Measurements from ENCODE around the gene NOVA2. TPM values are rescaled to one million over a fixed set of nuclear protein-coding genes. Genes with fewer than 3 reads are reported as not detected.
"Not testable (repeated sequence)": the region's sequence is repeated elsewhere in the genome, so short reads cannot be mapped to it uniquely, and the experiment has no call there.

NOVA2 gene
- total RNA-seq, 1 experiment from 2014 or later, result not detected

DNA sequence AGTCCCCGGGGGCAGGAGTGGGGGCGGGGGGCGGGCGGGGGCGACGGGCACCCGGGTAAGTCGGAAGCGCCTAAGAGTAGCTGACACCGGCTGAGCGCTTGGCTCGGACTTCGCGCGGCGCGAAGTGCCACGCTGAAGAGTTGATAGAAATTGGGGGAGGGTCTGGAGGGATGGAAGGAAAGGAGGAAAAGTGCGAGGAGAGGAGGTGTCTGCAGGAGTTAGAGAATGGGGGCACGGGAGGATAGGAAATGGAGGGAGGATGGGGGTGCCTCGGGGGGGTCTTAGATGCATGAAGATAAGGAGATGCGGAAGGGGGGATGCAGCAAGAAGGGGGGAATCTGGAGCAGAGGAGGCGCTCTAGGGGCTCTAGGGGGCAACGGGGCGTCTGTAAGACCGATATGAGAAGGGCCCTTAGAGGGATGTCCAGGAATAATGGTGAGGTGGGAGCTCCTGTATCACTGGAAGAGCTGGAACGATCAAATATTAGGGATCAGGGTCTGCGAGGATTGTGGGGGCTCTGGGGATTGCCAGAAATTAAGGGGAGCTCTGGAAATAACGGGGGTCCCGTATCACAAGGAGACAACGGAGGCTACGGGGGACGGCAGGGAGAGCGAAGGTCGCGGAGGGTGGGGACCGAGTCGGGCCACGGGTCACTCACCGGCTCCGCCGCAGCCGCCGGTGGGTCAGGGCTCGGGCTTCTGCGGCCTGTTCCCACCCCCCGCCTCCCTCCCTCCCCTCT is 71.6 kb downstream of the NOVA2 start, which contains the start of gene MYPOP:
Gene MYPOP (minus strand): TSS at position 702 of the 739 bp plus-strand sequence. CDS start 840 bp downstream, outside the sequence.
- no peak for DNase-seq (ENCODE audit: low spot score)
- in situ Hi-C loops (cut with HindIII; ENCODE audit: low sequenced_read_pairs), result no loop called here

DNA sequence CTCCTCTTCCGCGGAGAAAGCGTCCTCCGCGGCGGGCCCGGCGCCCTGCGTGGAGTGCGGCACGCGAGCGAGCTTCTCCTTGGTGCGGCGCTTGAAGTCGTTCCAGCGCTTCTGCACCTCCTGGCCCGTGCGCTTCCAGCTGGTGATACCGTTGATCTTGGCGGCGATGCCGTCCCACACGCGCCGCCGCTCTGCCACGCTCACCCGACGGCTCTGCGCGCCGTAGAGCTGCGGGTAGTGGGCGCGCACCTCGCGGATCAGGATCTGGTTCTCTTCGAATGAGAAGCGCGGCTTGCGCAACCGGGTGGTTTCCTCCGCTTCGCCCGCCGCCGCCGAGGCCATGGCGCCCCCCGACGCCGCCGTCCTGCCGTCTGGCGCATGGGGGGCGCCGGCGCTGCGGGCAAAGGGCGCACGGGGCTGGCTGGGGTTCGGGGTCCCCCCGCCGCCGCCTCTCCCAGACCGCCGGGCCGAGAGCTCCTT is 72.2 kb downstream of the NOVA2 start:
- DNase-seq (ENCODE audit: low spot score), result no peak
- in situ Hi-C loops (cut with HindIII; ENCODE audit: low sequenced_read_pairs), result no loop called here

DNA sequence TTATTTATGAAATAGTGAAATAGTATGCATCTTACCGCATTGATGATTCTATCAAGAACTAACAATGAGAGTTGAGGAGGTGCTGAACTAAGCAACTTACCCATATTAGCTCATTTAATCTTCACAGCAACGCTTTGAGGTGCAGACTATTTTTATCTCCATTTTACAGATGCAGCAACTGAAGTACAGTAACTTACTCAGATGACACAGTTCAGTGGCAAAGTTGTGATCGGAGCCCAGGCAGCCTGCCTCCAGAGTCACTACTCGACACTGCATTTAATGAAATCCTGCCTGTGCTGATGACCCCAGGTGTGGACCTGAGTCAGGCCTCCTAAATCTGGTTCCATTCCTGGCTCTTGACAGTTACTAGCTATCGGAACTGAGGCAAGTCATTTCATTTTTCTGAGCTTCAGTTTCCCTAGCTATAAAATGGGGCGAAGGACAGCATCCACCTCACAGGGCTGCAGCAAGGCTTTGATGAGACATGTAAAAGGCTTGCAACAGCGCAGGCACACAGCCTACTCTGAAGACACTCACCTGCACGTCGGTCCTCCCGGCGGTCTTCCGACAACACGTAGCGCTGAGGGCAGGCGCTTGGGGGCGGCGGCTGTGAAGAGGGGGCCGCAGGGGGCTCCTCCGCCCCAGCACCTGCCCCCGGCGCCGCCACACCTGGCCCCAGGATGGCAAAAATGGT is 72.8 kb downstream of the NOVA2 start:
- in situ Hi-C loops (cut with HindIII; ENCODE audit: low sequenced_read_pairs), result no loop called here
- DNase-seq (ENCODE audit: low spot score), result no peak

DNA sequence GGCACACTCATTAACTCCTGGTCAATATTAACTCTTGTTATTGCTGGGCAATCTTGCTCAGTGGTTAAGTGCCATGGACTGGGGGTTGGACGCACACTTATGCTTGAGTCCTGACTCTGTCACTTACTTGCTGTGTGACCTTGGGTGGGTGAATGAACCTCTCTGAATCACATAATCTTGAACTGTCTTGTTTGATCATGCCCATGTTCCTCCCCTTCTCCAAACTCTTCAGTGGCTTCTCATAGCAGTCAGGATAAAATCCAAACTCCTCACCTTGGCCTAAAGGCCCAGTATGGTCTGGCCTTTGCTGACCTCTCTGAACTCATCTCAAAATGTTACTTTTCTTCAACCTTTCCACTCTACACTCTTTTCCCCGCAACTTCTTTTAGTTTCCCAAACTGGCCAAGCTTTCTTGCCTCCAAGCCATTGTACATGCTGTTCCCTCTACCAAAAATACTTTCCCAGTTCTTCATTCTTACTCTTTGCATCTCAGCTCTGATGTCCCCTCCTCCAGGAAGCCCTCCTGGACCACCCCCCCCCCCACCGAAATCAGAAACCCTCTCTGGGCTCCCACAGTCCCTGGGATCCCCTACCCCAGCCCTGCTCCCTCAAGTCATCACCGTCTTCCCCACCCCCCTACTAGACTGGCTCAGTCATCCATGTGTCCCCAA is 73.6 kb downstream of the NOVA2 start:
- in situ Hi-C loops (cut with HindIII; ENCODE audit: low sequenced_read_pairs), result no loop called here
- DNase-seq (ENCODE audit: low spot score), result no peak

DNA sequence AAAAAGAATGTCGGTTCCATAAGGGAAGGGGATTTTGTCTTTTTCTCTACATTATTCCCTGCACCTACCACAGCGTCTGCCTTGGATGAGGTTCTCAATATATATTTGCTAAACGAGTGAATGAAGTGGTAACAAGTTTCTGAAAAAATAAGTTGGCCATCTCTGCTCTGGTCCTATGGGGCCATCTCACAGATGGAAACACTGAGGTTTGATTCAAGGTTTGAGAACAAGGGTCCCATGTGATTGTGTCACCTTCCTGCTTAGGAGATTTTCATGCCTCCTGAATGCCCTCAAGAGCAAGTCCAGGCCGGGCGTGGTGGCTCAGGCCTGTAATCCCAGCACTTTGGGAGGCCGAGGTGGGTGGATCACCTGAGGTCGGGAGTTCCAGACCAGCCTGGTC is 74.4 kb downstream of the NOVA2 start:
- no peak for DNase-seq (ENCODE audit: low spot score)
- in situ Hi-C loops (cut with HindIII; ENCODE audit: low sequenced_read_pairs), result no loop called here

DNA sequence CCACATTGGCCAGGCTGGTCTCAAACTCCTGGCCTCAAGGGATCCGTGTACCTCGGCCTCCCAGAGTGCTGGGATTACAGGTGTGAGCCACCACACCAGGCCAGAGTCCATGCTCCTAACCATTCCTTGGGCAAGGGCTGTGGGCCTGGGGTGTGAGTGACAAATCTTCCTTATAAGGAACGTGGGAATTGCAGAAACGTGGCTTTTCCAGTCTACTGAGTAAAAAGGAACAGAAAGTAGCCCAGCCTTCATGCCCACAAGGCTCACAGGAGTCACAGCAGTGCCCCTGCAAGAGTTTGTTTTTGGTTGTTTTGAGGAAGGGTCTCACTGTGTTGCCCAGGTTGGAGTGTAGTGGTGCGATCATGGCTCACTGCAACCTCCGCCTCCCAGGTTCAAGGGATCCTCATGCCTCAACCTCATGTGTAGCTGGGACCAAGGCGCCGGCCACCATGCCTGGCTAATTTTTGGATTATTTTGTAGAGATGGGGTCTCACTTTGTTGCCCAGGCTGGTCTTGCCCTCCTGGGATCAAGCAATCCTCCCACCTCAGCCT is 76.3 kb downstream of the NOVA2 start:
- in situ Hi-C loops (cut with HindIII; ENCODE audit: low sequenced_read_pairs), result no loop called here
- no peak for DNase-seq (ENCODE audit: low spot score)

DNA sequence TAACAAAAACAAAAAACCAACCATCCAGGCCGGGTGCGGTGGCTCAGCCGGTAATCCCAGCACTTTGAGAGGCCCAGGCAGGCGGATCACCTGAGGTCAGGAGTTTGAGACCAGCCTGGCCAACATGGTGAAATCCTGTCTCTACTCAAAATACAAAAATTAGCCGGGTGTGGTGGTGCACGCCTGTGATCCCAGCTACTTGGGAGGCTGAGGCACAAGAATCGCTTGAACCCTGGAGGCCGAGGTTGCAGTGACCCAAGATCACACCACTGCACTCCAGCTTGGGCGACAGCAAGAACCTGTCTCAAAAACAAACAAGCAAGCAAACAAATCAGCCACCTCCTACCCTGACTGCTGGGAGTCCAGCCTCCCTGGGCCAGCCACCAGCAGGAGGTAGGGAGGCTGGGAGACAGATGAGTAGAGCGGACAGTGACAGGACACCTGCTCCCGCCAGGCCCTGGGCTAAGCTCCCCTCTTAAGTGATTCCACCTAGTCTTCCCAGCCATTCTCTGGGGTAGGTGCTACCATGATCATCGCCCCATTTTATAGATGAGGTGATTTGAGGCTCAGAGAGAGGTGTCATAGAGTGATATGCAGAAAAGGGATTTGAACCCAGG is 77.6 kb downstream of the NOVA2 start:
- in situ Hi-C loops (cut with HindIII; ENCODE audit: low sequenced_read_pairs); DNase-seq (ENCODE audit: low spot score): not testable (repeated sequence)

DNA sequence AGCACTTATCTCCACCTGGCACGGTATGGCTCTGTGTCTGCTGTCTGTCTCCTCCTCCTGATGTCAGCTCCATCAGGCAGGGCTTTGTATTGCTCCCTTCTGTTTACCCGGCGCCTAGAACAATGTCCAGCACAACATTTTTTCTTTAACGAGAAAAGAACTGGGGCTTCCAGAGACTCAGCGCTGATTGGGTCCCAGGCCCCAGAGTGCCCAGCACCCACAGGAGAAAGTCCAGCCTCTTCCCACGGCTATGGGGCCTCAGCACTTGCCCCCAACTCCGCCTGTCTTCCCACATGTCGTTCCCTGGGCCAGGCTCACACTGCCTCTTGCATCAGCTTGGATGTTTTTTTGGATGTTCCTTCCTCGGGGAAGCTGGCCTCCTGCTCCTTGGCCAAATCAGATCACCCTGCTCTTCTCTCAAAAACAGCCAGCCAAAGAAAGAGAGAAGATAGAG is 78.1 kb downstream of the NOVA2 start:
- DNase-seq (ENCODE audit: low spot score), result no peak
- in situ Hi-C loops (cut with HindIII; ENCODE audit: low sequenced_read_pairs), result no loop called here

DNA sequence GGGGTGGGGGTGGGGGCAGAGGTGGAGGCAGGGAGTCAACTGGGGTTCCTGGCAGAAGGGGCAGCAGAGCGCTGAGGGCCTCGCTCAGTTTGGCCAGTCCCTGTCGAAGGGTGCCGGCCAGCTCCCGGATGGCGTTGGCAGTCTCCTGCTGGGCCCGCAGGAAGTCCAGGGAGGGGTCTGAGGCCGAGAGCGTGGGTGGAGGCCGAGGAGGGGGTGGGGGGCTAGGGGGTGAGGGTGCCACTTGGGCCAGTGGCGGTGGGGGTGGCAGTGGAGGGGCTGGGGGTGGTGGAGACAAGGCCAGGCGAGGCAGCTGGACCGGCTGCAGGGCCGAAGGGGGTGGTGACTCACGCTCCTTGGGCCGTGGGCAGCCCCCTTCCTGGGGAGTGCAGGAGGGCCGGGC is 82.8 kb downstream of the NOVA2 start:
- in situ Hi-C loops (cut with HindIII; ENCODE audit: low sequenced_read_pairs), result no loop called here
- DNase-seq (ENCODE audit: low spot score), result no peak

DNA sequence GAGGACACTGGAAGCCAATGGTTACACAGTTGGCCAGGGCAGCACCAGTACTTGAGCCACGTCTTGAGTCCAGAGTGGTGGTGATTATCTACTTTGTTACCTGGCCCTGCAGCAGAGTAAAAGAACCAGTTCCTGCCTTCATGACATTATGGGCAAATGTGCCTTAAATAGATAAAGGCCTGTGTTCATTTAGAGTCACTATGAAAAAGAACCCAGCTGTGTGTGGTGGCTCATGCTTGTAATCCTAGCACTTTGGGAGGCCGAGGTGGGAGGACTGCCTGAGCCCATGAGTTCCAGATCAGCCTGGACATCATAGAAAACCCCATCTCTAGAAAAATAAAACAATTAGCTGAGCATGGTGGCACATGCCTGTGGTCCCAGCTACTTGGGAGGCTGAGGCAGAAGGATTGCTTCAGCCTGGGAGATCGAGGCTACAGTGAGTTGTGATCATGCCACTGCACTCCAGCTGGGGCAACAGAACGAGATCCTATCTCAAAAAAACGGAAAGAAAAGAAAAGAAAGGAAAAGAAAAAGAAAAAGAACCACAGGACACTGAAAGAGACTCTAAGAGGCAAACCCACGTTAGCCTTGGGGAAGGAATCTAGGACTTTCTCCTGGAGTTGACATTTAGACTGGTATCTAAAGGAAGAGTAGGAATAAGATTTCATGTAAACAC is 84.3 kb downstream of the NOVA2 start:
- DNase-seq (ENCODE audit: low spot score), result no peak

DNA sequence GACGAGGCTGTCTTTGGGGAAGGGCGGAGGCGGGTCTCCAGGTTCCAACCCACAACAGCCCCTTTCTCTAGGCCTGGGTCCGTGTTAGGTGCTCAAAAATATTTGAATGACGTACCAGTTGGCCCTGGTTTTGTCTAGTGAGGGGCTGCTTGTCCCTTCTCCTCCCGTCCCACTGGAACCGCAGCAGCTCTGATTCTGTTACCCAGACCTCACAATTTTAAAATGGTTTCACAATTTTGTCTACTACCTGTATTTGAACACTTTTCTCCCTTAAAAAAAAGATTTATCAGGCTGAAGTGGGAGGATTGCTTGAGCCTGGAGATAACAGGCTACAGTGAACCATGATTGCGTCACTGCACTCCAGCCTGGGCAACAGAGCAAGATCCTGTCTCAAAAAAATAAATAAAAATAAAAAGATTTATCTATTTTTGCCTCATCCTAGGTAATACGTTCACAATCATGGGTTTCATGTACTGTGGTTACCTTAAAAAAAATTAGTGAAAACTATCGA is 86.4 kb downstream of the NOVA2 start:
- in situ Hi-C loops (cut with HindIII; ENCODE audit: low sequenced_read_pairs), result no loop called here
- DNase-seq (ENCODE audit: low spot score), result no peak

More for the DNA sequence above, 84.3 kb downstream of the NOVA2 start:
- in situ Hi-C loops (cut with HindIII; ENCODE audit: low sequenced_read_pairs), result no loop called here

DNA sequence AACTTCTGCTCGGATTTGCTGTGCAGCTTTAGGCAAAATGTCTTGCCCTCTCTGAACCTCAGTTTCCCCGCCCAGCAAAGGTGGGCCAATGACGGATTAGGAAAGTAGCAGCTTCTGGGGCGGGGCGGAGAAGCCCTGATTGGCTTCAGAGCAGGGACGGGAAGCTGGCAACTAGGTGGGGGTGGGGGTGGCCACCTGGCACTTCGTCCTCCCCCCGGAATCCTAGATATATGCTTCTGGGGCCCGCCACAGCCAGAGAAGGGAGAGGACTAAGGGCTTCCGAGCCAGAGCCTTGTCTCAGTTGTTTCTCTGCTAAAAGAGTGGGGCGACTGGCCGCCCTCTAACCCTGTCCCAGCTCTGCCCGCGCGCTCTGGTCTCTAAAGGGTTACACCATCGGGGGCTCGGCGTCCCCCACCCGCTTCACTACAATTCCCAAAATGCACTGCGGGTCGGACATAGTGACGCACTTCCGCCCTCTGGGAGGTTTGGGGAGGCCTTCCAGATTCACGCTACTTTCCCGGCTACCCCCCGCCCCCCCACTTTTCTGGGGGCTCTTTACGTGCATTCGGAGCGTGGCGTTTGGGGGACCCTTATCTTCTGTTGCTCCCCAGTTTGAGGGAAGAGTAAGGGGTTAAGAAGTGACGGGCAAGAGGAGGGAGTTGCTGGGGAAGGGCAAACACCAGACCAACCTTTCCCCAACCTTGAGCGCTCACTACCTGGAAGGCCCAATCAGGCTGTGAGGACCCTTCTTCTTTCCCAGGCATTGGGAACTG is 87.1 kb downstream of the NOVA2 start:
- DNase-seq (ENCODE audit: low spot score), result peak; percentile 95
- in situ Hi-C loops (cut with HindIII; ENCODE audit: low sequenced_read_pairs), result no loop called here

DNA sequence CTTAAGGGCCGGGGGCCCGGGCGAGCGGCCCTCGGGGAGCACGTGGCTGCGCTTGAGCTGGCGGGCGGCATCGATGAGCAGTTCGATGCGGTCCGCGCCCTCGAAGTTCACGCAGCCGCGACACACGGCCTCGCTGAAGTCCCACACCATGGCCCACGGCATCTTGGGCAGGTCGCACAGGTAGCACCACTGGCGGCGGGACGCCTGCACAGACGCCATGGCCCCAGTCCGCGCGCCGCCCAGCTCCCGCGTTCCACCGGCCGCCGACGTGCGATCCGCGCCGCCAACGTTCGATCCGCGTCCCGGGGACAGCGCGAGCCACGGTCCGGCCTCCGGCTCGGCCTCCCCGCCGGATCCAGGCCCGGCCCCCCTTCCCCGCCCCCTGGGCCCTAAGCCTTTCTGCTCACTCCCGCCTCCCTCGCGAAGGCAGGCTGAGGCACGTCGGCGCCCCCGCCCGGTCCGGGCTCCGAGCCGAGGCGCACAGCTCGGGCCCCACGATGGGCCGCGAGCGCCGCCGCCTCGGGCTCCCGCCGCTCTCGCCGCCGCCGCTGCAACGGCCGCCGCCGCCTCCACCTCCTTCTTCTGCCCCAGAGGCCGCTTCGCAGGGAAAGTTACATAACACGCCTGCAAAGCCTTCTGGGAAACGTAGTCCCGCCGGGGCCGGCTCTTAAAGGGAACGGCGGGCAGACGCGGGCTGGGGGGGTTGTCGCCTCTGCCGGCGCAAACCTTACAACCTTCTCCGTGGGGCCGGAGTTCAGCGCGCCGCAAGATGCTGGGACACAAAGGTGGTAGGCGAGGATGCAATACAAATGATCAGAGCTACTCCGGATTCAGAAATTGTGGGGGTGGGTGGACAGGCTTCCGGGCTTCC is 87.9 kb downstream of the NOVA2 start, which contains the start of gene IRF2BP1:
Gene IRF2BP1 (minus strand): TSS at position 586 of the 871 bp plus-strand sequence. CDS start 367 bp downstream, at position 219.
- DNase-seq (ENCODE audit: low spot score), result peak; percentile 93
- in situ Hi-C loops (cut with HindIII; ENCODE audit: low sequenced_read_pairs), result no loop called here

DNA sequence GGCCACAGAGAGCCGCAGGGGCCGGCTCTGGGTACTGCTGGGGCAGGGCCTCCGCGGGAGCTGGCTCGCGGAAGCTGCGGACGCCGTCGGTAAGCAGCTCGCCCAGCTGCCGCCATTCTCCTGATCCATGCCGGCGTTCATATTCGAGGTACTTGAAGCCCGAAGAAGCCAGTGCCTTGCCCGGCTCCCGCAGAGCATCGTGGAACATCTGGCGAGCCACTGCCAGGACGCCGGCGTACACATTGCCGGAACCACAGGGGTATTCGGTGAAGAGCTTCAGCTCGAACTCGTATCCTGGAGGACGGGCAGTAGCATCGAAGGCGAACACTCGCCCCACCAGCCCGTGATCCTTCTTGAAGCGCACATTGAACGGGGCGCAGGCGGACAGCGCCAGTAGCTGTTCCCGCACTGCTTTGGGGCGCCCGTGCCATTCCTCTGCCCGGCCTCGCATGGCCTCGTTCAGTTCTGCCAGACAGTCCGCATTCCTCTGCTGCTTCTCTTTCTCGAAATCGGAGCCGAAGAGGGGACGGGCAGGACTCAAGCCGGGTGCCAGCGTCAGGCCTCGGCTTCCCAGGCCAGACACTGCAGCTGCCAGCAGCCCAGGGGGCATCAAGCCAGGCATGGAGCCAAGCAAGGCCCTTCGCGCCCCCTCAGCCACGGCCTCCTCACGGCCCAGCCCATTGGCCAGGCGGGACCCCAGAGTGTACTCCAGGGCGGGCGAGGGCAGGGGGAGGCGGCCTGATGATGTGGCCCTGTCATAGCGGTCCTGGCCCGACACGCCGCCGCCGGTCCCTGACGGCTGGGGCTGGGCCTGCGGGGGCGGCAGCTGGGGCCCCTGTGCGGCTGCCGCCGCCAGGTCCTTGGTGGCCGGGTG is 88.7 kb downstream of the NOVA2 start:
- in situ Hi-C loops (cut with HindIII; ENCODE audit: low sequenced_read_pairs), result no loop called here
- no peak for DNase-seq (ENCODE audit: low spot score)

DNA sequence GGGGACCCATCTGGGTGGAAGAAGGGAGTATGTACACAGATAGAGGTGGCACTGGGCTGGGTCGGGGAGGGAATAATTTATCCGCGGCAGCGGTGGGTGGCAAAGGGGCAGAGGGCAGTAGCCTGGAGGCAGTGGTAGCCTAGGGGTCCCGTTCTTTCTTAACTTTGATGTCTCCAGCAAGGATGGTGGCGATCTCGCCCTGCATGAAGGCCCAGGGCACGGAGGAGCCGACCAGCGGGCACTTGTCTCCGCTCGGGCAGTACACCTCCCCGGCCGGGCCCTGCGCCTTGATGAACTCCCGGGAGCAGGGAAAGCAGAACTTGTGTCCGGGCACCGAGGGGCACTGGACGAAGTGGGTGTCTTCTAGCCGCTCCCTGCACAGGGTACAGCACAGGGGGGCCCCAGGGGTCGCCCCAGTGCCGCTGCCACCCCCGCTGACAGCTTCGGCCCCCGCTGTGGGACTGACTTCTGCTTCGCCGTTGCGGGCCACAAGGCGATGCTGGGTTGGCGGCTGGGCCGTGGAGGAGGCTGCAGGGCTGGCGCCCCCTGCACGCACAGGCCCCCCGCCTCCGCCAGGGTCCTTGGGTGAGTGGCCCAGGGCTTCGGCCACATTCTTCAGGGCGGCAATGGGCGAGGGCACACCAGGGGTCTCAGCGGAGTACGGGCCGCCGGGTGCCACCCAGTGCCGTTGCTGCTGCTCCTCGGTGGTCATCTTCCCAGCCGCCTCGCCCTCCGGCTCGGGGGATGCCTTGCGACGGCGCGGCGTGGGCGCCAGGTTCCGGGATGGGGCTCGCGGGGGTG is 89.6 kb downstream of the NOVA2 start:
- DNase-seq (ENCODE audit: low spot score), result no peak
- in situ Hi-C loops (cut with HindIII; ENCODE audit: low sequenced_read_pairs), result no loop called here

All from G401 (cell line).